Measurements from ENCODE around the gene ZNF774.

ZNF774 gene

DNA sequence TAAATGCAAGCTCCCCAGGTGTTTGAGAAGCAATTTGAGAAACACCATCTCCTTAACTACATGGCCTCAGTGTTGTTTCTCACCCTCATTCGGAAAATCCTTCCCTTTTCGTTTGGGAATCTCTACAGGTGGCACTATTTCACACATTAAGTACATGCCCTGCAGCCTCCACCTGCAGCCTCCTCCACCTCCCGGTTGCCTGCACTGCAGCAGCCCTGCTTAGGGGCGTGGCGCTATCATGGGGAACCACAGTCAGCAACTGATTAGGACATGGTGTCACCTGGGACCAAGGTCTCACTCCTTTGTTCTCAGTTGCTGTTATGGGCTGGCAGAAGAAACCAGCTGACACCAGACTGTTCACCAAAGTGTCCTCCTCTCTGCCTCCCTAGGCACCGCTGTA, 11.7 kb upstream of the ZNF774 start:
- Histone ChIP-seq H3K9me3 (ENCODE audit: low read length) (no peaks in the 10 kb centered on the region), H3K4me1 (ENCODE audit: insufficient read depth, low read length, severe bottlenecking) (no peaks in the 10 kb centered on the region), H3K27ac (ENCODE audit: low read depth, low read length, poor library complexity, severe bottlenecking) (no peak overlapping the region), H4K20me1 (ENCODE audit: insufficient read depth, low read length) (no peaks in the 10 kb centered on the region), H3K27me3 (ENCODE audit: insufficient read depth, low read length) (no peaks in the 10 kb centered on the region), H3F3A (ENCODE audit: insufficient read depth, low read length) (no peaks in the 10 kb centered on the region), H3K79me2 (ENCODE audit: insufficient read depth, low read length) (no peaks in the 10 kb centered on the region), H3K36me3 (ENCODE audit: insufficient read depth, low read length) (no peaks in the 10 kb centered on the region), H2AFZ (ENCODE audit: low read length) (no peak overlapping the region), H3K4me2 (ENCODE audit: low read length) (no peak overlapping the region), H3K4me3 (ENCODE audit: low read depth, low read length, poor library complexity, severe bottlenecking) (no peak overlapping the region), H3K9me2 (ENCODE audit: low read depth, low read length) (no peaks in the 10 kb centered on the region), H3K9ac (ENCODE audit: low read length) (no peak overlapping the region)
- TF ChIP-seq, protein P1, sequence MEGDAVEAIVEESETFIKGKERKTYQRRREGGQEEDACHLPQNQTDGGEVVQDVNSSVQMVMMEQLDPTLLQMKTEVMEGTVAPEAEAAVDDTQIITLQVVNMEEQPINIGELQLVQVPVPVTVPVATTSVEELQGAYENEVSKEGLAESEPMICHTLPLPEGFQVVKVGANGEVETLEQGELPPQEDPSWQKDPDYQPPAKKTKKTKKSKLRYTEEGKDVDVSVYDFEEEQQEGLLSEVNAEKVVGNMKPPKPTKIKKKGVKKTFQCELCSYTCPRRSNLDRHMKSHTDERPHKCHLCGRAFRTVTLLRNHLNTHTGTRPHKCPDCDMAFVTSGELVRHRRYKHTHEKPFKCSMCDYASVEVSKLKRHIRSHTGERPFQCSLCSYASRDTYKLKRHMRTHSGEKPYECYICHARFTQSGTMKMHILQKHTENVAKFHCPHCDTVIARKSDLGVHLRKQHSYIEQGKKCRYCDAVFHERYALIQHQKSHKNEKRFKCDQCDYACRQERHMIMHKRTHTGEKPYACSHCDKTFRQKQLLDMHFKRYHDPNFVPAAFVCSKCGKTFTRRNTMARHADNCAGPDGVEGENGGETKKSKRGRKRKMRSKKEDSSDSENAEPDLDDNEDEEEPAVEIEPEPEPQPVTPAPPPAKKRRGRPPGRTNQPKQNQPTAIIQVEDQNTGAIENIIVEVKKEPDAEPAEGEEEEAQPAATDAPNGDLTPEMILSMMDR (IDR thresholded peaks at IDR 0.05; ENCODE audit: low read length), result peak; percentile 25; the same call in 1 of the 2 replicates
- no peak for TF ChIP-seq EZH2 (IDR thresholded peaks at IDR 0.05; ENCODE audit: borderline replicate concordance, low read length)

DNA sequence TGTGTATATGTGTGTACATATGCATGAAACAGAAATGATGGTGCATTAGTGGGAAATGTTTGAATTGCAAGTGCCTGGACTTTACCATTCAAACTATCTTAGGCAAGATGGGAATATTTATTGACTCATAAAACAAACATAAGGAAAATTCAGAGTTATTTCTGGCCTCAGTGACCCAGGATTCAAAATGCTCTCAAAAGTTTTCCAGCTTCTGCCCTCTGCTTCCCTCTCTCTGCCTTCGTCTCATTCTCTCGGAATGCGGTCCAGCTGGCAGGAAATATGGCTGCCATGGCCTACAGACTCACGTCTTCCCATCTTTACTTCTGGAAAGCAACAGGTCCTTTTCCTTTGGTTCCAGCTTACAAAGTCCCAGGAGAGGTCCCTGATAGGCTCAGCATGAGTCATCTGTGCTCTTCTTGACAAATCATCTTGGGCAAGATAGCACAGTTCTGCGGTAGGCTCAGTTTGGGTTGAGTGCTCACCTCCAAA, 8.7 kb upstream of the ZNF774 start:
- no peak overlapping the region for H3K4me2 ChIP-seq (ENCODE audit: low read length)
- no peaks in the 10 kb centered on the region for H3F3A ChIP-seq (ENCODE audit: insufficient read depth, low read length)
- no peaks in the 10 kb centered on the region for H3K27me3 ChIP-seq (ENCODE audit: insufficient read depth, low read length)
- H3K9ac ChIP-seq (ENCODE audit: low read length), result no peak overlapping the region
- no peaks in the 10 kb centered on the region for H4K20me1 ChIP-seq (ENCODE audit: insufficient read depth, low read length)
- H3K4me1 ChIP-seq (ENCODE audit: insufficient read depth, low read length, severe bottlenecking), result no peaks in the 10 kb centered on the region
- H2AFZ ChIP-seq (ENCODE audit: low read length), result no peak overlapping the region
- no peaks in the 10 kb centered on the region for H3K9me2 ChIP-seq (ENCODE audit: low read depth, low read length)
- H3K79me2 ChIP-seq (ENCODE audit: insufficient read depth, low read length), result no peaks in the 10 kb centered on the region
- H3K9me3 ChIP-seq (ENCODE audit: low read length), result no peaks in the 10 kb centered on the region
- no peaks in the 10 kb centered on the region for H3K36me3 ChIP-seq (ENCODE audit: insufficient read depth, low read length)
- TF ChIP-seq, protein P1 (IDR thresholded peaks at IDR 0.05; ENCODE audit: low read length), result no peak
- H3K27ac ChIP-seq (ENCODE audit: low read depth, low read length, poor library complexity, severe bottlenecking), result no peak overlapping the region
- no peak overlapping the region for H3K4me3 ChIP-seq (ENCODE audit: low read depth, low read length, poor library complexity, severe bottlenecking)

DNA sequence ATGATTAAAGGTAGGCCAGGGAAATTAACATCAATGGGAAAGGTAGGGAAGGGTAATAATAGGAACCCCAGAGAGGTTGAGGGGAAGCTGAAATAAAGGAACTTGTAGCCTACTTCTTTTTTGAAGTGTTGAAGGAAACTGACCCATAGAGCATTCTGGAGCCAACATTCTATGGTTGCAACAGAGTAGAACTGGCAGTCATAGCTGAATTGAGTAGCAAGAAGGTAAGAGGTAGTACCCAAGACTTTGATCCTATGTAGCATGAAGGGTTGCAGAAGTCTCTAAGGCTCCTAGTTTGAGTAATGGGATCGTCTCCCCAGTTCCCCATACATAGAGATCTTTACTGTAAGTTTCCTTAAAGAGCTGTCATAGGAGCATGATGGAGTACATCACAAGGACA, 7.4 kb upstream of the ZNF774 start:
- Histone ChIP-seq H3K9me3 (ENCODE audit: low read length) (no peaks in the 10 kb centered on the region), H3F3A (ENCODE audit: insufficient read depth, low read length) (no peaks in the 10 kb centered on the region), H3K4me1 (ENCODE audit: insufficient read depth, low read length, severe bottlenecking) (no peaks in the 10 kb centered on the region), H3K27me3 (ENCODE audit: insufficient read depth, low read length) (no peaks in the 10 kb centered on the region), H3K9me2 (ENCODE audit: low read depth, low read length) (no peaks in the 10 kb centered on the region), H3K27ac (ENCODE audit: low read depth, low read length, poor library complexity, severe bottlenecking) (no peak overlapping the region), H2AFZ (ENCODE audit: low read length) (no peak overlapping the region), H3K36me3 (ENCODE audit: insufficient read depth, low read length) (no peaks in the 10 kb centered on the region), H3K9ac (ENCODE audit: low read length) (no peak overlapping the region), H3K79me2 (ENCODE audit: insufficient read depth, low read length) (no peaks in the 10 kb centered on the region), H4K20me1 (ENCODE audit: insufficient read depth, low read length) (no peaks in the 10 kb centered on the region), H3K4me2 (ENCODE audit: low read length) (no peak overlapping the region), H3K4me3 (ENCODE audit: low read depth, low read length, poor library complexity, severe bottlenecking) (no peak overlapping the region)
- TF ChIP-seq, protein P1 (IDR thresholded peaks at IDR 0.05; ENCODE audit: low read length), result no peak
- TF ChIP-seq EZH2 (IDR thresholded peaks at IDR 0.05; ENCODE audit: borderline replicate concordance, low read length), result no peak
